Nephron (organoid): ENCODE data around the gene PSEN1.

Experiments
- H3K27ac Mint-ChIP-seq, 3 experiments: 2 replicates each; pipeline ENCODE4 v1.8.0; 2020; ENCODE audit warnings: mixed read lengths in 3 of 3, mild to moderate bottlenecking in 2 of 3, moderate library complexity in 1 of 3
- H3K27me3 Mint-ChIP-seq: 2 replicates; pipeline ENCODE4 v1.8.0; 2021; ENCODE audit warnings: low read depth, mild to moderate bottlenecking, moderate library complexity, mixed read lengths
- H3K36me3 Mint-ChIP-seq: 2 replicates; pipeline ENCODE4 v1.8.0; 2020; ENCODE audit warnings: low read depth, mixed read lengths
- H3K4me1 Mint-ChIP-seq: 2 replicates; pipeline ENCODE4 v1.8.0; 2020; ENCODE audit warnings: mixed read lengths
- H3K4me3 Mint-ChIP-seq, 3 experiments: 2 replicates each; pipeline ENCODE4 v1.8.0; 2020; ENCODE audit warnings: mild to moderate bottlenecking in 3 of 3, mixed read lengths in 3 of 3, moderate library complexity in 2 of 3
- H3K9me3 Mint-ChIP-seq: 2 replicates; pipeline ENCODE4 v1.8.0; 2020; ENCODE audit warnings: mixed read lengths
- CTCF ChIP-seq, 3 experiments: fragments of 200-600 bp; sonication (generic); IDR thresholded peaks; one replicate each; pipeline ENCODE4 v1.5.0; 2021; ENCODE audit warnings: antibody characterized with exemption in 3 of 3; ENCODE audit not compliant: unreplicated experiment in 3 of 3

PSEN1 gene

GRCh38 chr14:73245480-73246325, 109.4 kb downstream of the PSEN1 start:
- Mint-ChIP-seq H3K36me3 (no peaks in the 10 kb centered on the region), H3K4me1 (peaks cover 14% of the 10 kb centered on the region), H3K4me3 (no peak overlapping the region), H3K9me3 (no peaks in the 10 kb centered on the region), H3K27ac (no peak overlapping the region), H3K27me3 (peaks cover 13% of the 10 kb centered on the region)
- TF ChIP-seq CTCF (IDR thresholded peaks at IDR 0.05; ENCODE audit: unreplicated experiment in 3 of 3): no peak

GRCh38 chr14:73246387-73247150, 110.3 kb downstream of the PSEN1 start:
- Mint-ChIP-seq H3K4me1 (peaks cover 11% of the 10 kb centered on the region), H3K36me3 (no peaks in the 10 kb centered on the region), H3K27me3 (peaks cover 5% of the 10 kb centered on the region), H3K9me3 (no peaks in the 10 kb centered on the region), H3K27ac (no peak overlapping the region), H3K4me3 (no peak overlapping the region)
- TF ChIP-seq CTCF (IDR thresholded peaks at IDR 0.05; ENCODE audit: unreplicated experiment in 3 of 3): no peak

- Mint-ChIP-seq H3K27me3 (peaks cover 3% of the 10 kb centered on the region), H3K9me3 (no peaks in the 10 kb centered on the region), H3K36me3 (no peaks in the 10 kb centered on the region), H3K4me3 (no peak overlapping the region), H3K27ac (no peak overlapping the region), H3K4me1 (no peaks in the 10 kb centered on the region)
- no peak for TF ChIP-seq CTCF (IDR thresholded peaks at IDR 0.05; ENCODE audit: unreplicated experiment in 3 of 3)
Observed at GRCh38 chr14:73248108-73248868, 112.0 kb downstream of the PSEN1 start.

- H3K27ac Mint-ChIP-seq: no peak overlapping the region
Observed at GRCh38 chr14:73249108-73249507, 112.8 kb downstream of the PSEN1 start.

More at GRCh38 chr14:73249108-73249507, 112.8 kb downstream of the PSEN1 start:
- peaks cover 3% of the 10 kb centered on the region for H3K27me3 Mint-ChIP-seq
- H3K36me3 Mint-ChIP-seq: no peaks in the 10 kb centered on the region
- H3K4me3 Mint-ChIP-seq: no peak overlapping the region
- H3K4me1 Mint-ChIP-seq: no peaks in the 10 kb centered on the region
- no peaks in the 10 kb centered on the region for H3K9me3 Mint-ChIP-seq
- no peak for TF ChIP-seq CTCF (IDR thresholded peaks at IDR 0.05; ENCODE audit: unreplicated experiment in 3 of 3)
